GM21723 (cell line): ENCODE results near the gene RFESD.

Experiments used
- ATAC-seq: cut with Tn5 transposase; IDR thresholded peaks from one replicate; pipeline ENCODE4 v1.9.1; 2021; ENCODE audit warnings: mild to moderate bottlenecking, moderate library complexity; ENCODE audit not compliant: unreplicated experiment

RFESD gene

DNA sequence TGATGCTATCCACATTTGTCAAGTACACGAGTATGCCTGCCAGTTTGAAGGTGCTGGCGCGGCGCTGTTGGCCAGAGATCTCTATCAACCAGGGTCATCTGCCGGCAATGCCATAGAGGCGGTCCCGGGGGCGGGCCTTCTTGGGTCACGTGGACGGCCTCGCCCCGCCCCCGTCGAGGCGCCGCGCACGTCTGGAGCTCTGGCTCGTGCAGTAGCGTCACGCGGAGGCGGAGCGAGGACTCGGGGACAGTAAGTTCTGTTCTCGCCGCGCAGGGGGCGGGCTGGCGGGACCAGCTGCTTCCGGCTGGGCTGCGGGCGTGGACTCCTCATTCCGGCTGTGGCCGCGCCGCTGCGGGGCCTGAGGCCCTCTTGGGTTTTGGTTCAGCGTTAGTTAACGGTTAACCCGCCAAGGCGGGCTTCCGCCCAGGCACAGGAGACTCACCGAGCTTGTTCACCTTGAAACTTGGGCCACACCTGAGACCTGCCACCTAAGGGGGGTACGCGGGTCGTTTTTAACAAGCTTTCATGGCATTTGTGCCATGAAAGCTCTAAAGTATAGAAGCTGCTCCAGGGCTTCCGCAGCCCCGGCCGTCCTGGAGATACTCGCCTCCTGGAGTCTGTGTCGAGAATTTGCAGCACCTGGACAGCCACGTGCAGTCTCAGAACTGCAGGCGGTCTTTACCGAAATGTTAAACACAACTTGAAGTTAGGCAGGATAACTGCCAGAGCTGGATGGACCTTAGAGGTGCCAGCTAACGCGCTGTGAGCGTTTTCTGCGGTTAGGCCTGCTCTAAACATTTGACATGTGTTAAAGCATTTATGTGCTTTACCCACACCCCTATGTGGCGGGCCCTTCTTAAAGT lies at the start of gene RFESD:
RFESD (plus strand) TSS at position 209 of the 863 bp plus-strand sequence. CDS start 5,495 bp downstream, outside the sequence.
- ATAC-seq, result peak; percentile 97

DNA sequence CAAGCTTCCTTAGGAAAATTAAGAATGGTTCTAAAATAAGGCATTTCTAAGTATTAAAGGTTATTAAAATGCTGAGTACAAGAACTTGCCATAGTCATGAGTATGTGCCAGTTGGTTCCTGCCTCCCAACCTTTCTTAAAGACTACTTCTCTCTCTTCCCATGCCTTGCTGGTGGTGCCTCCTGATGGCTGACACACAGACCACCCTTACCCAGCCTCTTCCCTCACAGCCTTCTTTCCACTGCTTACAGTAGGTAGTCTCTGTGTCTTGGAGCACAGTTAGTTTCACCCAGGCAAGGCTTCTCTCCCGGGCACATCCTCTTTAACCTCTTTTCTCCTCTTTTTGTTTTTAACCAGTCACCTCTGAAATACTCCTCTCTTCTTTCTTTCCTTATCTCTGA lies 47.3 kb upstream of the RFESD start:
- no peak for ATAC-seq

GRCh38 chr5:95600557-95600956 lies 46.0 kb upstream of the RFESD start:
- ATAC-seq, result no peak

- ATAC-seq, result no peak
These were observed 40.8 kb upstream of the RFESD start for GRCh38 chr5:95605786-95606185.

DNA sequence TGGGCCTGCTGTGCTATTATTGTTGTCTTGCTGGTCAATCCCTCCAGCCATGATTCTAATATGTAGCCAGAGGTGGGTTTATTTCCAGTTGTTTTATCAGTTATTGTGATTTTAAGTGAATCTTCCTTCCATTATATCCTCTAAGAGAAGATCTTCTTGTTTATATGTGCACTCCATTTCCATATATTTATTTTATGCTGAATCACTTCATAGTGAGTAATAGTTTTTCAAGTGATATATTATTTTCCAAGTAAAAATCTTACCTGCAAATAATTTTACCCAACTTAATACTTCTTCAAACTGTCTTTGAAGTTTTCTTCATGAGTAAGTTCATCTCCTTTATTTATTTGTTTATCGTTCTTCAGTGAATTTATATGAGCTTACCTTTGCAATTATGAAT lies 40.2 kb upstream of the RFESD start:
- no peak for ATAC-seq

GRCh38 chr5:95609711-95610110 lies 36.9 kb upstream of the RFESD start:
- ATAC-seq, result no peak

GRCh38 chr5:95610546-95610945 lies 36.0 kb upstream of the RFESD start:
- ATAC-seq, result no peak

DNA sequence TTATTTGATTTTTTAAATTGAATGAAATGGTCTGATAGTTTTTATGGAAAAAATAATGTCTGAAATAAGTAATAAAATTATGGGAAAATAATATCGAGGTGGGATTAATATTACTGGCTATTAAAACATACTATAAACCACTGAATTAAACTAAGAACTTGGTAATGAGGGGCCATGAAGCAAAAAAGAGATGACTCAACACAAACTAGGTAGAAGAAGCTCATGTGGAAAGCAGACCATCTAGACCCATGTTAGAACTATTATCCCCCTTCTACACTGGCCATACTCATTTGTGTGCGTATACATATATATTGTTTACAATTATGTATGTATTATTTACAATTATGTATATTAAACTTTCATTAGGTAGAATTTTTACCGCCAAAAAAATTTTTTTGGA lies 35.2 kb upstream of the RFESD start:
- no peak for ATAC-seq

DNA sequence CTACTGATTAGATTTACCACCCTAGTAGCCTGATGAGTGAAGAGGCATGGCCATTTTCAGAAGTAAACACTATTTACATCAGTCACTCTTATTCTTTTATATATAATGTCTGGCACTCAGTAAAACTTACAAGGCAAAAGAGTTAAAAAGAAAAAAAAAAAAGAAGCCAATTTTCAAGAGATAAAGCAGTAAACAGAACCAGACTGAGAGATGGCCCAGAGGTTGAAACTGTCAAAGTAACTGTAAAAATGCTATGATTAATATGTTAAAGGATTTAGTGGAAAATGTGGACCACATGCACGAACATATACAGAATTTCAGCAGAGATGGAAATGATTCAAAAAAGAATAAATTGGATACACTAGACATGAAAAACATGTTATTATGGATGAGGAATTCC lies 33.1 kb upstream of the RFESD start:
- ATAC-seq, result no peak

DNA sequence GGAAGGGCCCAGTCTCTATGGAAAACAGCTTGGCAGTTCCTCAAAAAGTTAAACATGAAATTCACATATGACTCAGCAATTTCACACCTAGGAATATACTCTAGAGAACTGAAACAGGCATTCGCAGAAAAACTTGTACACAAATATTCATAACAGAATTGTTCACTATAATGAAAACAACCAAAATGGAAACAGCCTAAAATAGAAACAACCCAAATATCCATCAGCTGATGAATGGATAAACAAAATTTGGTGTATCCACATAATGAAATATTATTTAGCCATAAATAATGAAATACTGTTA lies 31.5 kb upstream of the RFESD start:
- peak; percentile 52 for ATAC-seq

GRCh38 chr5:95617057-95617456 lies 29.5 kb upstream of the RFESD start:
- no peak for ATAC-seq

DNA sequence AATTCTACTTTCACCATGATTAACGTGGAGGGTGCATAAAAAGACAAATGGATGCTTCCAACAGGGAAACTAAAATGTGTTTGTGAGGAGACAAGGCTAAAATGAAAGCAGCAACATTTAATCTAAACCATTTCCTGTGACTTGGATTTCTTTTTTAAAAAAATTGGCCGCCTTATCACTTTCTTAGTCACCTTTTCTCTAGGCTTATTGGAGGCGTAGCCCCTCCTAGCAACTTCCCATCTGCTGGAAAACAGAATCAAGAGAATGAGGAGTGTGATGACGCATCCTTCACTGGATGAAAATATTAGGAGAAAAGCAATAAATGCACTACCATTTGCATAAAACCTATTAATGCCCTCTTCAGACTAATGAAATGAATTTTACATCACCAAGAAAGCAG lies 27.5 kb upstream of the RFESD start:
- no peak for ATAC-seq

DNA sequence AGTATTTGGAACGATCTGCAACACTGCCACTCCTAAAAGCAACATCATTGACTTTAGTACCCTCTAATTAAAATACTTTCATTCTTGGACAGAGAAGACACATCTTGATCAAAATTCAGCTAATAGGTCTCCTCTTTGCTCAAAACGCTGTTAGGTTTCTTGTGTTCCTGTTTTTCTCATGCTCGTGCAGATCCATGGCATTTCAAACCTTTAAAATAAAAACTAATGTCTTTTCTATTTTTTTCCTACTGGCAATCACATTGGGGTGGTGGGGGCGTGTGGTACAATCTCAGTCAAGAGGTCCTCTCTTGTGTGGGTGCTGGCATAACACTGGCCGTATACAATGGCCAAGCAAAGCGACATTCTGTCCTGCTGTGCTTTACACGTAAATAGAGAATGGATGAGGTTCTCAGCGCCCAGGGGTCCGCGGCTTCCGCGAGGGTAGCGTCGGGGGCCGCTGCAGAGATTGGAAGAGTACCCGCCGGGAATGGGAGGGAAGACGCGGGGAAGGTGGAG lies 27.0 kb upstream of the RFESD start:
- no peak for ATAC-seq

GRCh38 chr5:95620030-95620869 lies 26.3 kb upstream of the RFESD start, which contains the start of gene GPR150:
GPR150 (plus strand) TSS chr5:95620087; CDS start chr5:95620276, 189 bp downstream.
- ATAC-seq, result peak; percentile 69

GRCh38 chr5:95620870-95621838 lies 25.4 kb upstream of the RFESD start:
- ATAC-seq, result peak; percentile 52

DNA sequence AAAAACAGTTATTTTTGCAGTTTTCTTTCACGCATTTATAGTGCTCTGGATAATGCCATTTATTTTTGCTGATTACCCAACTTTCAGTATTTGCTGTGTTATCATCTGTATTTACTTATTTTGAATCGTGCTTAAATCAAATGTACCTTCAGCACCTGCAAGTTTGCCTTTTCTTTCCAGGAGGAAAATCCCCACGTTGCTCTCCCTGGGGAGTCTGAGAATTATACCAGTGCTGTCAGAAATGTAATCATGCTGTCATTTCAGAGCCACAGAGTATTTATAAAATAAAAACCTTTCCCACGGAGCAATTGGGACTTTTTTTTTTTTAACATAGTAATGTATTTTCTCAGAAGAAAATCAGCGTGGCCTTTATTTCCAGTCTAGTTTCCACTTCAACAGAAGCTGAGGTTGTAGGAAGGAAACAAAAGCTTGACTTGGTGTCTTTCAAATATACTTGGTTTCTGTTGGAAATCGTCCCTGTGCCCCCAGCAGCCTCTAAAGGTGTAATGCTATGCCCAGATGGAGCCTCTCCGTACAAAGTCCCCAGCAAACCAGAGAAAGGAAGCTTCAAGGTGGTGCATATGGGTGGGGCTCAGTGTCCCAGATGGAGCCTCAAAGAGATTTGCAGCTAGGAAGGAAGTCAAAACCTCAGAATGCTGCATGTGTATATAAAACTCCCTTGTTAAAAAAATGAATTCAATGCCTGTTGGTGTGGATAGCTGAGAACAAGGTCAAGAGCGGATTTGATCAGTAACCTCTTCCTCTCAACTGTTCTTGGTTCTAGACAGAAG lies 24.5 kb upstream of the RFESD start:
- no peak for ATAC-seq

- ATAC-seq, result no peak
These were observed 22.9 kb upstream of the RFESD start for GRCh38 chr5:95623706-95624105.

- no peak for ATAC-seq
These were observed 22.2 kb upstream of the RFESD start for GRCh38 chr5:95624368-95624767.

- no peak for ATAC-seq
These were observed 19.9 kb upstream of the RFESD start for GRCh38 chr5:95626701-95627100.
